ENCODE results near the gene PRSS50. TPM values are rescaled to one million over a fixed set of nuclear protein-coding genes. Genes with fewer than 3 reads are reported as not detected.

Gene PRSS50
- total RNA-seq, 1 experiment from 2014 or later, result not detected

DNA sequence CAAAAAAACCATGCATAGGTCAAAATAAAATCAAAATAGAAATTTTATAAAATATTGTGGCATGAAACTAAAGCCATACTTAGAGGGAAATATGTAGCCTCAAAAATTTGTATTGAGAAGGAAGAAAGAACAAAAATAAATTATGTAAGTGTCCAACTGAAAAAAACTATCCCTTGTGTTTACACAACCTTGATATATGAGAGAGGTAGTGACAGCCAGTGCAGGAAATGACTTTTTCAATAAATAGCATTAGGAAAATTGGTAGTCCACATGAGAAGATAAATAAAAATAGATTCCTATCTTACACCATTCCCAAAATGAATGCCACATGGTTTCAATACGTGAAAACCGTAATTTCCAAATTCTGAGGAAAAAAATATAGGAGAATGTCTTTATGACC lies 13.2 kb upstream of the PRSS50 start:
- CTCF ChIA-PET, result no interaction called here
- H3K9me3 Mint-ChIP-seq (ENCODE audit: low read depth, unreplicated experiment), result no peaks in the 10 kb centered on the region

DNA sequence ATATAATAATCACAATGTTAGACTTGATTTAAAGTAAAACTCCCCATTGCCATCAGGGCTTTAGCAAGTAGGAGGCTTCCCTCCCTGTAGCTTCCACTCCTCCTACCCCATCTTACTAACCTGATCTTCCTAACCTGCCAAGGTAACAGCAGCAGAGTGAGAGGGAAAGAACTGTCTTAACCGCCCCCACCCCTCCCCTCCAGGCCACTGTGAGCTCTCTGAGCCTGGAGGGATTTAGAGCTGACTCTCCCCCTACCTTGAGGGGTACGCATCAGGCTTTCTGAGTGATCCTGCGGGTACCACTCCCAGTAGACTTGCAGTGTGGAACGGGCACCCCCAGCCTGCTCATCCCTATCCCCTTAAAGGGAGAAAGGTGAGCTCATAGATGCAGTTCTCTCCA lies 11.4 kb upstream of the PRSS50 start:
- no peaks in the 10 kb centered on the region for H3K9me3 Mint-ChIP-seq (ENCODE audit: low read depth, unreplicated experiment)
- peaks cover 33% of the 10 kb centered on the region for H3K27me3 Mint-ChIP-seq (ENCODE audit: unreplicated experiment)
- TF ChIP-seq, protein P1, sequence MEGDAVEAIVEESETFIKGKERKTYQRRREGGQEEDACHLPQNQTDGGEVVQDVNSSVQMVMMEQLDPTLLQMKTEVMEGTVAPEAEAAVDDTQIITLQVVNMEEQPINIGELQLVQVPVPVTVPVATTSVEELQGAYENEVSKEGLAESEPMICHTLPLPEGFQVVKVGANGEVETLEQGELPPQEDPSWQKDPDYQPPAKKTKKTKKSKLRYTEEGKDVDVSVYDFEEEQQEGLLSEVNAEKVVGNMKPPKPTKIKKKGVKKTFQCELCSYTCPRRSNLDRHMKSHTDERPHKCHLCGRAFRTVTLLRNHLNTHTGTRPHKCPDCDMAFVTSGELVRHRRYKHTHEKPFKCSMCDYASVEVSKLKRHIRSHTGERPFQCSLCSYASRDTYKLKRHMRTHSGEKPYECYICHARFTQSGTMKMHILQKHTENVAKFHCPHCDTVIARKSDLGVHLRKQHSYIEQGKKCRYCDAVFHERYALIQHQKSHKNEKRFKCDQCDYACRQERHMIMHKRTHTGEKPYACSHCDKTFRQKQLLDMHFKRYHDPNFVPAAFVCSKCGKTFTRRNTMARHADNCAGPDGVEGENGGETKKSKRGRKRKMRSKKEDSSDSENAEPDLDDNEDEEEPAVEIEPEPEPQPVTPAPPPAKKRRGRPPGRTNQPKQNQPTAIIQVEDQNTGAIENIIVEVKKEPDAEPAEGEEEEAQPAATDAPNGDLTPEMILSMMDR (IDR thresholded peaks at IDR 0.05; ENCODE audit: unreplicated experiment), result no peak
- no peak for DNase-seq
- no peak overlapping the region for H3K27ac Mint-ChIP-seq (ENCODE audit: unreplicated experiment)
- intact Hi-C loops (cut with micrococcal nuclease; ENCODE audit: unreplicated experiment), result no loop called here
- H3K4me1 Mint-ChIP-seq (ENCODE audit: low read depth, unreplicated experiment), result no peaks in the 10 kb centered on the region
- CTCF ChIA-PET, result interaction anchor here (0.6 to 0.8 kb wide), 2 partner anchors 9 to 27 kb away, joined by 3 to 4 read pairs; no protein-coding TSS in a partner anchor
- no TSS peak for BruUV-seq (replicated peaks)
- H3K36me3 Mint-ChIP-seq (ENCODE audit: insufficient read depth, unreplicated experiment), result no peaks in the 10 kb centered on the region
- no peak overlapping the region for H3K4me3 Mint-ChIP-seq (ENCODE audit: low read depth, unreplicated experiment)

More for the DNA sequence above, 13.2 kb upstream of the PRSS50 start:
- no peaks in the 10 kb centered on the region for H3K36me3 Mint-ChIP-seq (ENCODE audit: insufficient read depth, unreplicated experiment)
- H3K27ac Mint-ChIP-seq (ENCODE audit: unreplicated experiment), result no peak overlapping the region
- no TSS peak for BruUV-seq (replicated peaks)
- TF ChIP-seq, protein P1 (IDR thresholded peaks at IDR 0.05; ENCODE audit: unreplicated experiment), result no peak
- no peak overlapping the region for H3K4me3 Mint-ChIP-seq (ENCODE audit: low read depth, unreplicated experiment)
- H3K4me1 Mint-ChIP-seq (ENCODE audit: low read depth, unreplicated experiment), result no peaks in the 10 kb centered on the region
- intact Hi-C loops (cut with micrococcal nuclease; ENCODE audit: unreplicated experiment), result no loop called here
- no peak for DNase-seq
- peaks cover 48% of the 10 kb centered on the region for H3K27me3 Mint-ChIP-seq (ENCODE audit: unreplicated experiment)

DNA sequence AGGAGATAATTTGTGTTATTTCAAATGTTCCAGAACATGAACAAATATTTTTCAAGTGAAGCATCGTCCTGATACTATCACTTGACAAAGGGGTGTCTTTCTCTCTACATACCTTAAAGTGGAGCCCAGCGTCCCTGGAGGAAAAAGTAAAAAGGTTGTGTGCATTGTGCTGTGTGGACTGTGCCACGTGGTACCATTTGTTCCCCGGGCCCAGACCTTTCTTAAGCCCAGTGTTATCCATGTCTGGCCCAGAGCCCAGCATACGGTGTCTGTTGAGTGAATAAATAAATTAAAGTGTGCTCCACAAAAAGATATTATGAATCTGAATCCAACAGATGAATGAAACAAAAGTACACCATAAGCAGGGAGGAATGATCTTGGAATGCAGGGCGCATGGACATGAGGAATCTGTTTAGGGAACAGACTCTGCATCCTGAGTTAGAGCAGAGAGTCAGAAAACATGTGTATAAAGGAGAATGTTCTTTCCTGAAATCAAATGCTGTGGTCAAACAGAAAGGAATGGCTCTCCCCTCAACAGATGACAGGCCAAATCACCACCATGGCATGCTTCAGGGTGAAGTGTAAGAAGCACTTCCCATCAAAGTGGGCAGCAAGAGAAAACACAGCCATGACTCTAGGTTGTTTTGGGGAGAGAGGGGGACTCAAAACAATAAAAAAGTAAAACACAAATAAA lies 8.1 kb upstream of the PRSS50 start:
- Mint-ChIP-seq H3K9me3 (ENCODE audit: low read depth, unreplicated experiment) (no peaks in the 10 kb centered on the region), H3K27ac (ENCODE audit: unreplicated experiment) (no peak overlapping the region), H3K27me3 (ENCODE audit: unreplicated experiment) (peaks cover under 1% of the 10 kb centered on the region), H3K4me1 (ENCODE audit: low read depth, unreplicated experiment) (no peaks in the 10 kb centered on the region), H3K4me3 (ENCODE audit: low read depth, unreplicated experiment) (no peak overlapping the region), H3K36me3 (ENCODE audit: insufficient read depth, unreplicated experiment) (no peaks in the 10 kb centered on the region)
- BruUV-seq (replicated peaks), result no TSS peak
- intact Hi-C loops (cut with micrococcal nuclease; ENCODE audit: unreplicated experiment), result no loop called here
- DNase-seq, result no peak
- CTCF ChIA-PET, result no interaction called here
- TF ChIP-seq, protein P1 (IDR thresholded peaks at IDR 0.05; ENCODE audit: unreplicated experiment), result no peak

DNA sequence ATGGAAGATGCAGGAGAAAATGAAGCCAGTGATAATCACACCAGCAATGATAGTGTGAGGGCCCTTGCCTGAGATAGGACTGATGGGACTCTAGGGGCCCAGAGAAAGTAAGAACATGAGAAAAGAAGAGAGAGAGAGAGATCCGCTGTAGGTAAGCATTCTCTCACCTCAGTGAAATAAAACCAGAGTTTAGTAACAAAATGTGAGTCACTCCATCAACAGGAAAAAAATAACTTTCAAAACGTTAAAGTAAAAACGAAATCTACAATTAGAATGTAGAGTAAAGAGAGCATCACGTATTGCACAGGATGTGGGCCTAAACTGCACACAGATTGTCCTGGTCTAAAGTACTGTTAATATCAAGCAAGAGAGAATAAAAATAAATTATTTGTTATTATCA lies 6.8 kb upstream of the PRSS50 start:
- BruUV-seq (replicated peaks), result no TSS peak
- H3K27ac Mint-ChIP-seq (ENCODE audit: unreplicated experiment), result no peak overlapping the region
- no peaks in the 10 kb centered on the region for H3K27me3 Mint-ChIP-seq (ENCODE audit: unreplicated experiment)
- TF ChIP-seq, protein P1 (IDR thresholded peaks at IDR 0.05; ENCODE audit: unreplicated experiment), result no peak
- no peak for DNase-seq
- no peaks in the 10 kb centered on the region for H3K9me3 Mint-ChIP-seq (ENCODE audit: low read depth, unreplicated experiment)
- CTCF ChIA-PET, result no interaction called here
- intact Hi-C loops (cut with micrococcal nuclease; ENCODE audit: unreplicated experiment), result no loop called here
- H3K4me1 Mint-ChIP-seq (ENCODE audit: low read depth, unreplicated experiment), result no peaks in the 10 kb centered on the region
- no peak overlapping the region for H3K4me3 Mint-ChIP-seq (ENCODE audit: low read depth, unreplicated experiment)
- H3K36me3 Mint-ChIP-seq (ENCODE audit: insufficient read depth, unreplicated experiment), result no peaks in the 10 kb centered on the region

Data from Calu3 (cell line).